ENCODE data around the gene UQCRC1. TPM values are rescaled to one million over a fixed set of nuclear protein-coding genes. Genes with fewer than 3 reads are reported as not detected.
"Not testable (repeated sequence)": the region's sequence is repeated elsewhere in the genome, so short reads cannot be mapped to it uniquely, and the experiment has no call there.

The UQCRC1 gene
- total RNA-seq, 1 donor from 2014 or later = 273 TPM

DNA sequence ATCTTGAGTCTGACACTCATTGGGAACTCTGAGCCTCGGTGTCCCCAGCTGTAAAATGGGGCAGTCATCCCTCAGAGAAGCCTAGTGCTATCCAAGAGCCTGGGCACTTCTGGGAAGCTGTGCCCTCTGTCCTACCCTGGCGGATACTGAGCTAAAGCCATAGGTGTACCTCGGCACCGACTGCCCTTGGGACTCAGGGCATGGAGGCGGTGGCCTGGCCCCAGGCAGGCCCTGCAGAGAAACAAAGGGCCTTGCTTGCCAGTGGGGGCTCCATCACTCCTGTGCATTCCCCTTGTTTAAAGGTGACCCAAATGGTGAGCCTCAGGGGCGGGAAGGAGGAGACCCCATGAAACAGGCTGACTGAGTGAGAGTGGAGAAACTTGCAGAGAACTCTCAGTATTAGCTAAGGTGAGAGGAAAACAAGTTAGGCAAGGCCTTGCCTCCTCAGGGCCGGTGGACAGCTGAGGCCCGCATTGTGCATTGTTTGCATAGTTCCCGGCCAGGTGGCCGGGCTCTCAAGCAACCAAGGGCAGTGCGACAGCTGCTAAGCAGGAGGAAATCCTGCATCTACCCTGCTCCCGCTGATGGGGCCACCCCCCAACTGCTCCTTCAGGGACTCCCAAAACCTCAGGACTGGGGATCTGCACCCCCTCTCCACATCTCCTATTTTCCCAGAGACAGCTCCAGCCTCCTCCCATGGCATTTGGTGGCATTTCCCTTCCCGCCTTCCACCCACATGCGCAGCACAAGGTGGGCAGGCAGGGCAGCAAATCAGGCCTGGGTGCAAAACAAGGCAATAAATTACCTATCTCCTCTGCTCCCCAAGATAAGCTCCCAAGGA lies 57.1 kb downstream of the UQCRC1 start:
- peaks cover 17% of the 10 kb centered on the region for H3K4me1 Mint-ChIP-seq (ENCODE audit: unreplicated experiment)
- peak overlapping the region; percentile 37 for H3K4me3 Mint-ChIP-seq
- H3K27ac Mint-ChIP-seq = peak overlapping the region; percentile 81
- peaks cover 3% of the 10 kb centered on the region for H3K36me3 Mint-ChIP-seq
- H3K9me3 Mint-ChIP-seq = no peaks in the 10 kb centered on the region
- TF ChIP-seq, protein P1, sequence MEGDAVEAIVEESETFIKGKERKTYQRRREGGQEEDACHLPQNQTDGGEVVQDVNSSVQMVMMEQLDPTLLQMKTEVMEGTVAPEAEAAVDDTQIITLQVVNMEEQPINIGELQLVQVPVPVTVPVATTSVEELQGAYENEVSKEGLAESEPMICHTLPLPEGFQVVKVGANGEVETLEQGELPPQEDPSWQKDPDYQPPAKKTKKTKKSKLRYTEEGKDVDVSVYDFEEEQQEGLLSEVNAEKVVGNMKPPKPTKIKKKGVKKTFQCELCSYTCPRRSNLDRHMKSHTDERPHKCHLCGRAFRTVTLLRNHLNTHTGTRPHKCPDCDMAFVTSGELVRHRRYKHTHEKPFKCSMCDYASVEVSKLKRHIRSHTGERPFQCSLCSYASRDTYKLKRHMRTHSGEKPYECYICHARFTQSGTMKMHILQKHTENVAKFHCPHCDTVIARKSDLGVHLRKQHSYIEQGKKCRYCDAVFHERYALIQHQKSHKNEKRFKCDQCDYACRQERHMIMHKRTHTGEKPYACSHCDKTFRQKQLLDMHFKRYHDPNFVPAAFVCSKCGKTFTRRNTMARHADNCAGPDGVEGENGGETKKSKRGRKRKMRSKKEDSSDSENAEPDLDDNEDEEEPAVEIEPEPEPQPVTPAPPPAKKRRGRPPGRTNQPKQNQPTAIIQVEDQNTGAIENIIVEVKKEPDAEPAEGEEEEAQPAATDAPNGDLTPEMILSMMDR (conservative IDR thresholded peaks at IDR 0.05) = no peak
- H3K27me3 Mint-ChIP-seq = no peaks in the 10 kb centered on the region
- DNase-seq (ENCODE audit: extremely low spot score, unreplicated experiment) = no peak

DNA sequence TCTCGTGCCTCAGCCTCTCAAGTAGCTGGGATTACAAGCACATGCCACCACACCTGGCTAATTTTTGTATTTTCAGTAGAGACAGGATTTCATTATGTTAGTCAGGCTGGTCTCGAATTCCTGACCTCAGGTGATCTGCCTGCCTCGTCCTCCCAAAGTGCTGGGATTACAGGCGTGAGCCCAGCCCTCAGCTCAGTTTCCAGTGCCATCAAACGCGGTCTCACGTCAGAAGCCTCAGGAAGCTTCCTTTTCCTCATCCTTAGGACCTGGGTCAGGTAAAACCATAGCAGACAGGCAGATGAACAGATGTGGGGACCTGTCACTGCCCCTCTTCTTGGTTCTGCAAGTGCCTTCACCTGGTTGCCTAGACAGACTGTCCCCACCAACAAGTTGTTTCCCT lies 57.8 kb downstream of the UQCRC1 start:
- H3K27me3 Mint-ChIP-seq; H3K9me3 Mint-ChIP-seq; DNase-seq (ENCODE audit: extremely low spot score, unreplicated experiment); H3K36me3 Mint-ChIP-seq; H3K27ac Mint-ChIP-seq; H3K4me3 Mint-ChIP-seq: not testable (repeated sequence)
- H3K4me1 Mint-ChIP-seq (ENCODE audit: unreplicated experiment) = peaks cover 17% of the 10 kb centered on the region

Small RNA genes lying within 50 kb of the gene (microRNA-seq; reads per million reads assigned to microRNA genes)
- gene MIR4793 = not detected
- gene MIR6823 = not detected
- not detected for gene MIR711

Other genes starting within 250 kb of the UQCRC1 start
- not detected in 2 replicates for gene FBXW12, start 237.4 kb downstream of the UQCRC1 start, total RNA-seq (ENCODE audit: low replicate concordance)
- 212 and 367 TPM in 2 replicates for gene PLXNB1, start 179.6 kb downstream of the UQCRC1 start, total RNA-seq (ENCODE audit: low replicate concordance)
- 15.0 and 25.7 TPM in 2 replicates for gene CCDC51, start 169.5 kb downstream of the UQCRC1 start, total RNA-seq (ENCODE audit: low replicate concordance)
- gene TMA7, start 169.4 kb downstream of the UQCRC1 start, total RNA-seq (ENCODE audit: low replicate concordance) = 268 and 281 TPM in 2 replicates
- gene ATRIP, start 162.9 kb downstream of the UQCRC1 start, total RNA-seq (ENCODE audit: low replicate concordance) = 9.3 and 16.0 TPM in 2 replicates
- gene SHISA5, start 105.5 kb downstream of the UQCRC1 start, total RNA-seq (ENCODE audit: low replicate concordance) = 162 and 193 TPM in 2 replicates
- gene PFKFB4, start 52.8 kb downstream of the UQCRC1 start, total RNA-seq (ENCODE audit: low replicate concordance) = 10.5 and 11.3 TPM in 2 replicates
- 0.72 and 0.83 TPM in 2 replicates for gene UCN2, start 45.9 kb downstream of the UQCRC1 start, total RNA-seq (ENCODE audit: low replicate concordance)
- 17.6 and 32.3 TPM in 2 replicates for gene COL7A1, start 14.3 kb downstream of the UQCRC1 start, total RNA-seq (ENCODE audit: low replicate concordance)
- gene TMEM89, start 12.1 kb upstream of the UQCRC1 start, total RNA-seq (ENCODE audit: low replicate concordance) = not detected in 2 replicates
- gene SLC26A6, start 25.8 kb upstream of the UQCRC1 start, total RNA-seq (ENCODE audit: low replicate concordance) = 19.7 and 35.6 TPM in 2 replicates
- 9.8 and 10.2 TPM in 2 replicates for gene CELSR3, start 53.2 kb upstream of the UQCRC1 start, total RNA-seq (ENCODE audit: low replicate concordance)
- 20.1 and 22.1 TPM in 2 replicates for gene NCKIPSD, start 76.3 kb upstream of the UQCRC1 start, total RNA-seq (ENCODE audit: low replicate concordance)
- 104 and 145 TPM in 2 replicates for gene IP6K2, start 107.6 kb upstream of the UQCRC1 start, total RNA-seq (ENCODE audit: low replicate concordance)
- gene PRKAR2A, start 238.2 kb upstream of the UQCRC1 start, total RNA-seq (ENCODE audit: low replicate concordance) = 40.3 and 44.1 TPM in 2 replicates

All from type B pancreatic cell (in vitro differentiated cells).